ENCODE results near the gene FN1.

- TF ChIP-seq CTCF (IDR thresholded peaks at IDR 0.05), result no peak
- TF ChIP-seq POLR2A (IDR thresholded peaks at IDR 0.05), result no peak
These were observed 48.7 kb upstream of the FN1 start for GRCh38 chr2:215484570-215484969.

Measured in testis (tissue), 2 donors.